HepG2 (cell line): ENCODE data around the gene ARHGEF11. TPM values are rescaled to one million over a fixed set of nuclear protein-coding genes. Genes with fewer than 3 reads are reported as not detected.

Source experiments
- DZIP1 ChIP-seq: sonication (generic); formaldehyde crosslinking; IDR thresholded peaks from 2 replicates; pipeline ENCODE4 v1.5.0; 2020; ENCODE audit warnings: mild to moderate bottlenecking, missing genetic modification reagents
- ETV5 ChIP-seq: IDR thresholded peaks from 2 replicates; pipeline ENCODE4 v1.6.1; 2018; ENCODE audit warnings: missing biosample characterization, missing genetic modification reagents, inconsistent platforms, borderline replicate concordance
- NFAT5 ChIP-seq: sonication (generic); formaldehyde crosslinking; IDR thresholded peaks from 2 replicates; pipeline ENCODE4 v1.4.0; 2020; ENCODE audit warnings: missing genetic modification reagents
- PATZ1 ChIP-seq: sonication (generic); formaldehyde crosslinking; IDR thresholded peaks from 2 replicates; pipeline ENCODE4 v1.4.0; 2020; ENCODE audit warnings: missing genetic modification reagents
- SNAPC5 ChIP-seq: sonication (generic); formaldehyde crosslinking; IDR thresholded peaks from 2 replicates; pipeline ENCODE4 v1.8.1; 2023; ENCODE audit warnings: mild to moderate bottlenecking, missing genetic modification reagents, borderline replicate concordance
- TFDP1 ChIP-seq: IDR thresholded peaks from 2 replicates; pipeline ENCODE4 v1.6.1; 2016; ENCODE audit warnings: missing compliant biosample characterization, missing genetic modification reagents, borderline replicate concordance
- ZBTB2 ChIP-seq: sonication (generic); formaldehyde crosslinking; IDR thresholded peaks from 2 replicates; pipeline ENCODE4 v1.8.0; 2022; ENCODE audit warnings: low read depth, missing genetic modification reagents
- ZBTB34 ChIP-seq: sonication (generic); formaldehyde crosslinking; IDR thresholded peaks from 2 replicates; pipeline ENCODE4 v1.8.0; 2022; ENCODE audit warnings: mild to moderate bottlenecking, missing genetic modification reagents
- ZNF138 ChIP-seq: sonication (generic); formaldehyde crosslinking; IDR thresholded peaks from 2 replicates; pipeline ENCODE4 v1.5.0; 2020; ENCODE audit warnings: mild to moderate bottlenecking, low read depth, missing genetic modification reagents
- ZNF414 ChIP-seq: sonication (generic); formaldehyde crosslinking; IDR thresholded peaks from 2 replicates; pipeline ENCODE4 v1.5.0; 2020; ENCODE audit warnings: missing genetic modification reagents
- polyA plus RNA-seq, 8 experiments: library from polyadenylated mRNA; depleted of rRNA in 3 of 8; stranded (reverse) in 7 of 8; unstranded in 1 of 8; fragments of >200 nt; fragmentation: Illumina TruSeq in 4 of 8; extraction: Trizol in 4 of 8; gene quantifications; 2 replicates each; pipeline versions ENCODE4 v1.2.1 to v1.2.3, GENCODE V29; 2011 to 2016; ENCODE audit warnings: low read depth in 4 of 8, missing spikeins in 1 of 8, mixed read lengths in 1 of 8; ENCODE audit not compliant: insufficient read depth in 1 of 8
- total RNA-seq, 5 experiments: library from RNA; depleted of rRNA; stranded (reverse); fragments of >200 nt; fragmentation: Illumina TruSeq; extraction: Trizol; gene quantifications; 2 replicates each; pipeline ENCODE4 v1.2.3, GENCODE V29; 2016; ENCODE audit warnings: low read depth in 1 of 5

The ARHGEF11 gene
- total and polyA plus RNA-seq, 2 of the 13 experiments (the other 11 are each of a cell fraction or from before 2014, with no cell fraction given), result 16.5 to 21.2 TPM

- TF ChIP-seq DZIP1 (no peak), ZBTB2 (CRISPR knock-in tag) (peak; percentile 98), ETV5 (CRISPR knock-in tag) (peak; percentile 54; the same call in 1 of the 2 replicates), TFDP1 (CRISPR knock-in tag) (peak; percentile 82; the same call in 1 of the 2 replicates), NFAT5 (no peak), ZNF138 (CRISPR knock-in tag) (no peak), ZBTB34 (CRISPR knock-in tag) (no peak), ZNF414 (no peak), SNAPC5 (CRISPR knock-in tag) (no peak), PATZ1 (CRISPR knock-in tag) (peak; percentile 38)
Measured at GRCh38 chr1:157045250-157046218, at the start of gene ARHGEF11 (continued).
